ENCODE results near the gene ADNP. TPM values are rescaled to one million over a fixed set of nuclear protein-coding genes. Genes with fewer than 3 reads are reported as not detected.

ADNP gene
- total and polyA plus RNA-seq, 2 of the 13 experiments (the other 11 are each of a cell fraction or from before 2014, with no cell fraction given) = 21.0 to 21.5 TPM

DNA sequence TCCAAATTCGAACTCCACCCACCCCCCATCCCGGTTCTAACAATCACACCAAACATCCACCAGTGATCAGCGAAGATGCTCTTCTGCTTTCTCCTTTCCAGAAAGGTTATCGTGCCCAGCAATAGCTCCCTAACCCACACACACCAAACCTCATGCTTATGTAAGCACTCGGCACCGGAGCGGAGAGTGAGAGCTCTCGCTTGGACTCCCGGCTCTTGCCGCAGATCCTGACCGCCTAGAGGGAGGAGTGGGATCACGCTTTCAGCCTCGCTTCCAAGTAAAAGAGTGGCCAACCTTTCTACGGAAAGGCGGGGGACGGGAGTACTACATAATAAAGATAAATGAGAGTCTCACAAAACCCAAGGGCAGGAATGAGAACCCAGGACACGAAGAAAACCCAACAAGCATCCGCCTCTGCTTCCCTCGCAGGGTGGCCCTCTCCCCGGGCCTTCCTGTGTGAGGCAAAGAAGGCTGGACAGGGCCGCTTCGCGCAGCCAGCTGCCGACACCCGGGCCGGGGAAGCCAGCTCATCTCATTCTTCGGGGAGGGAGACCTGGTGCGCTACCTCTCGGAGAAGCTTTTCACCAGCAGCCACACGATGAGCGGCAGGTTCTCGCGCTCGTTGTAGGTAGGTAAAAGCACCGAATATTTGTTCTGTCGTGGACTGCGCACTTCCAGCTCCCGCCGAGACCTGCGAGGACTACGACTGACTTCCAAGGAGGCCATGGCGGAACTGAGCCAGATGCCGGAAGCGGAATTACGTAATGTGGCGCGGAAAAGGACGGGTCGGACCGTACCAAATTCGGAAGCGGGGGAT, 26.8 kb upstream of the ADNP start, which contains the start of gene DPM1 (continued):
- TF ChIP-seq, protein P1, sequence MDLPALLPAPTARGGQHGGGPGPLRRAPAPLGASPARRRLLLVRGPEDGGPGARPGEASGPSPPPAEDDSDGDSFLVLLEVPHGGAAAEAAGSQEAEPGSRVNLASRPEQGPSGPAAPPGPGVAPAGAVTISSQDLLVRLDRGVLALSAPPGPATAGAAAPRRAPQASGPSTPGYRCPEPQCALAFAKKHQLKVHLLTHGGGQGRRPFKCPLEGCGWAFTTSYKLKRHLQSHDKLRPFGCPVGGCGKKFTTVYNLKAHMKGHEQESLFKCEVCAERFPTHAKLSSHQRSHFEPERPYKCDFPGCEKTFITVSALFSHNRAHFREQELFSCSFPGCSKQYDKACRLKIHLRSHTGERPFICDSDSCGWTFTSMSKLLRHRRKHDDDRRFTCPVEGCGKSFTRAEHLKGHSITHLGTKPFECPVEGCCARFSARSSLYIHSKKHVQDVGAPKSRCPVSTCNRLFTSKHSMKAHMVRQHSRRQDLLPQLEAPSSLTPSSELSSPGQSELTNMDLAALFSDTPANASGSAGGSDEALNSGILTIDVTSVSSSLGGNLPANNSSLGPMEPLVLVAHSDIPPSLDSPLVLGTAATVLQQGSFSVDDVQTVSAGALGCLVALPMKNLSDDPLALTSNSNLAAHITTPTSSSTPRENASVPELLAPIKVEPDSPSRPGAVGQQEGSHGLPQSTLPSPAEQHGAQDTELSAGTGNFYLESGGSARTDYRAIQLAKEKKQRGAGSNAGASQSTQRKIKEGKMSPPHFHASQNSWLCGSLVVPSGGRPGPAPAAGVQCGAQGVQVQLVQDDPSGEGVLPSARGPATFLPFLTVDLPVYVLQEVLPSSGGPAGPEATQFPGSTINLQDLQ (CRISPR knock-in tag; IDR thresholded peaks at IDR 0.05) = peak; percentile 67; the same call in 1 of the 2 replicates
- TF ChIP-seq ZNF782 (CRISPR knock-in tag; IDR thresholded peaks at IDR 0.05; ENCODE audit: borderline replicate concordance) (peak; percentile 87; the same call in 1 of the 2 replicates), AKAP8 (CRISPR knock-in tag; IDR thresholded peaks at IDR 0.05) (no peak), ZNF264 (CRISPR knock-in tag; IDR thresholded peaks at IDR 0.05) (no peak), ZNF577 (CRISPR knock-in tag; IDR thresholded peaks at IDR 0.05; ENCODE audit: borderline replicate concordance, low read depth) (no peak), HNRNPH1 (optimal IDR thresholded peaks at IDR 0.05; ENCODE audit: low read depth, low read length) (no peak), ZNF441 (CRISPR knock-in tag; IDR thresholded peaks at IDR 0.05; ENCODE audit: borderline replicate concordance) (peak; percentile 96), ZC3H13 (CRISPR knock-in tag; IDR thresholded peaks at IDR 0.05) (no peak), ISL2 (CRISPR knock-in tag; IDR thresholded peaks at IDR 0.05) (no peak), ZNF431 (CRISPR knock-in tag; IDR thresholded peaks at IDR 0.05; ENCODE audit: borderline replicate concordance, low read depth) (peak; percentile 84; the same call in 1 of the 2 replicates), ZNF761 (CRISPR knock-in tag; conservative IDR thresholded peaks at IDR 0.05) (peak; percentile 19; the same call in 1 of the 2 replicates)
- TF ChIP-seq, protein P2, sequence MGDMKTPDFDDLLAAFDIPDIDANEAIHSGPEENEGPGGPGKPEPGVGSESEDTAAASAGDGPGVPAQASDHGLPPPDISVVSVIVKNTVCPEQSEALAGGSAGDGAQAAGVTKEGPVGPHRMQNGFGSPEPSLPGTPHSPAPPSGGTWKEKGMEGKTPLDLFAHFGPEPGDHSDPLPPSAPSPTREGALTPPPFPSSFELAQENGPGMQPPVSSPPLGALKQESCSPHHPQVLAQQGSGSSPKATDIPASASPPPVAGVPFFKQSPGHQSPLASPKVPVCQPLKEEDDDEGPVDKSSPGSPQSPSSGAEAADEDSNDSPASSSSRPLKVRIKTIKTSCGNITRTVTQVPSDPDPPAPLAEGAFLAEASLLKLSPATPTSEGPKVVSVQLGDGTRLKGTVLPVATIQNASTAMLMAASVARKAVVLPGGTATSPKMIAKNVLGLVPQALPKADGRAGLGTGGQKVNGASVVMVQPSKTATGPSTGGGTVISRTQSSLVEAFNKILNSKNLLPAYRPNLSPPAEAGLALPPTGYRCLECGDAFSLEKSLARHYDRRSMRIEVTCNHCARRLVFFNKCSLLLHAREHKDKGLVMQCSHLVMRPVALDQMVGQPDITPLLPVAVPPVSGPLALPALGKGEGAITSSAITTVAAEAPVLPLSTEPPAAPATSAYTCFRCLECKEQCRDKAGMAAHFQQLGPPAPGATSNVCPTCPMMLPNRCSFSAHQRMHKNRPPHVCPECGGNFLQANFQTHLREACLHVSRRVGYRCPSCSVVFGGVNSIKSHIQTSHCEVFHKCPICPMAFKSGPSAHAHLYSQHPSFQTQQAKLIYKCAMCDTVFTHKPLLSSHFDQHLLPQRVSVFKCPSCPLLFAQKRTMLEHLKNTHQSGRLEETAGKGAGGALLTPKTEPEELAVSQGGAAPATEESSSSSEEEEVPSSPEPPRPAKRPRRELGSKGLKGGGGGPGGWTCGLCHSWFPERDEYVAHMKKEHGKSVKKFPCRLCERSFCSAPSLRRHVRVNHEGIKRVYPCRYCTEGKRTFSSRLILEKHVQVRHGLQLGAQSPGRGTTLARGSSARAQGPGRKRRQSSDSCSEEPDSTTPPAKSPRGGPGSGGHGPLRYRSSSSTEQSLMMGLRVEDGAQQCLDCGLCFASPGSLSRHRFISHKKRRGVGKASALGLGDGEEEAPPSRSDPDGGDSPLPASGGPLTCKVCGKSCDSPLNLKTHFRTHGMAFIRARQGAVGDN (CRISPR knock-in tag; IDR thresholded peaks at IDR 0.05) = no peak; the same call in 1 of the 2 replicates
- TF ChIP-seq, protein P3, sequence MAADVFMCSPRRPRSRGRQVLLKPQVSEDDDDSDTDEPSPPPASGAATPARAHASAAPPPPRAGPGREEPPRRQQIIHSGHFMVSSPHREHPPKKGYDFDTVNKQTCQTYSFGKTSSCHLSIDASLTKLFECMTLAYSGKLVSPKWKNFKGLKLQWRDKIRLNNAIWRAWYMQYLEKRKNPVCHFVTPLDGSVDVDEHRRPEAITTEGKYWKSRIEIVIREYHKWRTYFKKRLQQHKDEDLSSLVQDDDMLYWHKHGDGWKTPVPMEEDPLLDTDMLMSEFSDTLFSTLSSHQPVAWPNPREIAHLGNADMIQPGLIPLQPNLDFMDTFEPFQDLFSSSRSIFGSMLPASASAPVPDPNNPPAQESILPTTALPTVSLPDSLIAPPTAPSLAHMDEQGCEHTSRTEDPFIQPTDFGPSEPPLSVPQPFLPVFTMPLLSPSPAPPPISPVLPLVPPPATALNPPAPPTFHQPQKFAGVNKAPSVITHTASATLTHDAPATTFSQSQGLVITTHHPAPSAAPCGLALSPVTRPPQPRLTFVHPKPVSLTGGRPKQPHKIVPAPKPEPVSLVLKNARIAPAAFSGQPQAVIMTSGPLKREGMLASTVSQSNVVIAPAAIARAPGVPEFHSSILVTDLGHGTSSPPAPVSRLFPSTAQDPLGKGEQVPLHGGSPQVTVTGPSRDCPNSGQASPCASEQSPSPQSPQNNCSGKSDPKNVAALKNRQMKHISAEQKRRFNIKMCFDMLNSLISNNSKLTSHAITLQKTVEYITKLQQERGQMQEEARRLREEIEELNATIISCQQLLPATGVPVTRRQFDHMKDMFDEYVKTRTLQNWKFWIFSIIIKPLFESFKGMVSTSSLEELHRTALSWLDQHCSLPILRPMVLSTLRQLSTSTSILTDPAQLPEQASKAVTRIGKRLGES (CRISPR knock-in tag; IDR thresholded peaks at IDR 0.05; ENCODE audit: borderline replicate concordance) = no peak
- TF ChIP-seq, protein P4, sequence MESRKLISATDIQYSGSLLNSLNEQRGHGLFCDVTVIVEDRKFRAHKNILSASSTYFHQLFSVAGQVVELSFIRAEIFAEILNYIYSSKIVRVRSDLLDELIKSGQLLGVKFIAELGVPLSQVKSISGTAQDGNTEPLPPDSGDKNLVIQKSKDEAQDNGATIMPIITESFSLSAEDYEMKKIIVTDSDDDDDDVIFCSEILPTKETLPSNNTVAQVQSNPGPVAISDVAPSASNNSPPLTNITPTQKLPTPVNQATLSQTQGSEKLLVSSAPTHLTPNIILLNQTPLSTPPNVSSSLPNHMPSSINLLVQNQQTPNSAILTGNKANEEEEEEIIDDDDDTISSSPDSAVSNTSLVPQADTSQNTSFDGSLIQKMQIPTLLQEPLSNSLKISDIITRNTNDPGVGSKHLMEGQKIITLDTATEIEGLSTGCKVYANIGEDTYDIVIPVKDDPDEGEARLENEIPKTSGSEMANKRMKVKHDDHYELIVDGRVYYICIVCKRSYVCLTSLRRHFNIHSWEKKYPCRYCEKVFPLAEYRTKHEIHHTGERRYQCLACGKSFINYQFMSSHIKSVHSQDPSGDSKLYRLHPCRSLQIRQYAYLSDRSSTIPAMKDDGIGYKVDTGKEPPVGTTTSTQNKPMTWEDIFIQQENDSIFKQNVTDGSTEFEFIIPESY (CRISPR knock-in tag; IDR thresholded peaks at IDR 0.05) = peak; percentile 70

Data from HepG2 (cell line).